HG03520 (cell line): ENCODE measurements around the gene NLRP11.

Experiments
- ATAC-seq: cut with Tn5 transposase; IDR thresholded peaks from one replicate; pipeline ENCODE4 v1.9.1; 2021; ENCODE audit warnings: mild to moderate bottlenecking, moderate library complexity; ENCODE audit not compliant: unreplicated experiment

NLRP11 gene

GRCh38 chr19:55831846-55832245 lies at the start of gene NLRP11:
Gene NLRP11 (minus strand): TSS chr19:55831999. CDS start chr19:55818174, 13,825 bp downstream.
- no peak for ATAC-seq

- no peak for ATAC-seq
Observed at GRCh38 chr19:55877211-55877610, 45.4 kb upstream of the NLRP11 start.

GRCh38 chr19:55870736-55871135 lies 38.9 kb upstream of the NLRP11 start:
- ATAC-seq = no peak

GRCh38 chr19:55867101-55867500 lies 35.3 kb upstream of the NLRP11 start:
- ATAC-seq = no peak

- ATAC-seq = no peak
Observed at GRCh38 chr19:55866521-55866920, 34.7 kb upstream of the NLRP11 start.

GRCh38 chr19:55858969-55859368 lies 27.2 kb upstream of the NLRP11 start:
- no peak for ATAC-seq

GRCh38 chr19:55858401-55858800 lies 26.6 kb upstream of the NLRP11 start:
- no peak for ATAC-seq

- ATAC-seq = no peak
Observed at GRCh38 chr19:55857974-55858373, 26.2 kb upstream of the NLRP11 start.

GRCh38 chr19:55857149-55857548 lies 25.4 kb upstream of the NLRP11 start:
- no peak for ATAC-seq

GRCh38 chr19:55855160-55855559 lies 23.4 kb upstream of the NLRP11 start:
- ATAC-seq = no peak

- no peak for ATAC-seq
Observed at GRCh38 chr19:55838906-55839305, 7.1 kb upstream of the NLRP11 start.

- no peak for ATAC-seq
Observed at GRCh38 chr19:55838251-55838650, 6.5 kb upstream of the NLRP11 start.

GRCh38 chr19:55836340-55836739 lies 4.5 kb upstream of the NLRP11 start, which contains the start of gene NLRP4:
Gene NLRP4 (plus strand): TSS chr19:55836540. CDS start chr19:55852081, 15,541 bp downstream.
- no peak for ATAC-seq

- ATAC-seq = no peak
Observed at GRCh38 chr19:55832676-55833075, 877 bp upstream of the NLRP11 start.

GRCh38 chr19:55830656-55831055 lies 1.1 kb downstream of the NLRP11 start:
- ATAC-seq = no peak

- no peak for ATAC-seq
Observed at GRCh38 chr19:55820037-55820436, 11.8 kb downstream of the NLRP11 start.

GRCh38 chr19:55813906-55814305 lies 17.9 kb downstream of the NLRP11 start:
- ATAC-seq = no peak

GRCh38 chr19:55812449-55812848 lies 19.4 kb downstream of the NLRP11 start:
- ATAC-seq = no peak

GRCh38 chr19:55811340-55811739 lies 20.5 kb downstream of the NLRP11 start:
- no peak for ATAC-seq

- ATAC-seq = peak; percentile 46
Observed at GRCh38 chr19:55809381-55810058, 22.3 kb downstream of the NLRP11 start.

GRCh38 chr19:55802281-55802680 lies 29.5 kb downstream of the NLRP11 start:
- no peak for ATAC-seq

- ATAC-seq = no peak
Observed at GRCh38 chr19:55801416-55801815, 30.4 kb downstream of the NLRP11 start.

- no peak for ATAC-seq
Observed at GRCh38 chr19:55795021-55795420, 36.8 kb downstream of the NLRP11 start.
